ENCODE measurements around the gene CELF2.

DNA sequence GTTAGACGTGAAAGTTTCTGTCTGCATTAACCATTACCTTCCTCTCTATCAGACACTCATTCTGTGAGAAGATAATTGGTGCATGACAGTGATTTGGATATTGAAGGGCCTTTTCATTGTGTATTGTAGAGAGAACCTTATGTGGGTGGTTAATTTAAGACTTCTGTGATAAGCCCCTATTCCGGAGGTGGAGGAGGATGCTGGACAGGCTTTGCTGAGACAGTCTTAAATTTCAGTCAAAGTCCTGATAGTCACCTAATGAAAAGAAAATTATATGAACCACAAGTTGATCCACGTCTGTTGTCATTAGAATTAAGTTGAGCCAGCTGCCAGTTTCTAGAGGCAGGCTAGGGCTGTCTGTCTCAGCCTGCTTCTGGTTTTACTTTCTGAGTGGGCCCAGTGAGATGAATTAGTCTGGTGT lies 62.9 kb downstream of the CELF2 start:
- TF ChIP-seq POLR2A (IDR thresholded peaks at IDR 0.05), result no peak
- TF ChIP-seq, protein P1, sequence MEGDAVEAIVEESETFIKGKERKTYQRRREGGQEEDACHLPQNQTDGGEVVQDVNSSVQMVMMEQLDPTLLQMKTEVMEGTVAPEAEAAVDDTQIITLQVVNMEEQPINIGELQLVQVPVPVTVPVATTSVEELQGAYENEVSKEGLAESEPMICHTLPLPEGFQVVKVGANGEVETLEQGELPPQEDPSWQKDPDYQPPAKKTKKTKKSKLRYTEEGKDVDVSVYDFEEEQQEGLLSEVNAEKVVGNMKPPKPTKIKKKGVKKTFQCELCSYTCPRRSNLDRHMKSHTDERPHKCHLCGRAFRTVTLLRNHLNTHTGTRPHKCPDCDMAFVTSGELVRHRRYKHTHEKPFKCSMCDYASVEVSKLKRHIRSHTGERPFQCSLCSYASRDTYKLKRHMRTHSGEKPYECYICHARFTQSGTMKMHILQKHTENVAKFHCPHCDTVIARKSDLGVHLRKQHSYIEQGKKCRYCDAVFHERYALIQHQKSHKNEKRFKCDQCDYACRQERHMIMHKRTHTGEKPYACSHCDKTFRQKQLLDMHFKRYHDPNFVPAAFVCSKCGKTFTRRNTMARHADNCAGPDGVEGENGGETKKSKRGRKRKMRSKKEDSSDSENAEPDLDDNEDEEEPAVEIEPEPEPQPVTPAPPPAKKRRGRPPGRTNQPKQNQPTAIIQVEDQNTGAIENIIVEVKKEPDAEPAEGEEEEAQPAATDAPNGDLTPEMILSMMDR (IDR thresholded peaks at IDR 0.05), result no peak

All from thyroid gland (tissue), 4 donors.